GM23338 (cell line): ENCODE data around the gene CCDC91. TPM values are rescaled to one million over a fixed set of nuclear protein-coding genes. Genes with fewer than 3 reads are reported as not detected.

Experiments used
- ATAC-seq: fragments of 200-7000 bp; cut with Tn5 transposase; 3 replicates; pipeline ENCODE4 v1.9.1; 2020
- DNase-seq: peaks from one replicate; pipeline ENCODE4 v3.0.0-alpha.2; 2015; ENCODE audit warnings: low spot score
- H2AFZ ChIP-seq: fragments of 200-600 bp; sonication (generic); 2 replicates; pipeline ENCODE4 v1.8.0; 2016; ENCODE audit warnings: antibody characterized with exemption, mild to moderate bottlenecking, moderate library complexity
- H3F3A ChIP-seq: fragments of 200-600 bp; sonication (generic); replicated peaks from 2 replicates; pipeline ENCODE4 v1.8.0; 2017; ENCODE audit warnings: antibody characterized with exemption, mixed run types, low read depth
- H3K27ac ChIP-seq: fragments of 200-600 bp; sonication (generic); 2 replicates; pipeline ENCODE4 v1.6.1; 2016; ENCODE audit warnings: low read depth
- H3K27me3 ChIP-seq: fragments of 200-600 bp; sonication (generic); 2 replicates; pipeline ENCODE4 v1.8.0; 2016; ENCODE audit warnings: mild to moderate bottlenecking, mixed run types, moderate library complexity; ENCODE audit not compliant: insufficient read depth
- H3K36me3 ChIP-seq: fragments of 200-600 bp; sonication (generic); 2 replicates; pipeline ENCODE4 v1.8.0; 2016; ENCODE audit warnings: mild to moderate bottlenecking; ENCODE audit not compliant: insufficient read depth
- H3K4me1 ChIP-seq: fragments of 200-600 bp; sonication (generic); 2 replicates; pipeline ENCODE4 v1.8.0; 2016; ENCODE audit warnings: mild to moderate bottlenecking, moderate library complexity; ENCODE audit not compliant: insufficient read depth
- H3K4me2 ChIP-seq: fragments of 200-600 bp; sonication (generic); 2 replicates; pipeline ENCODE4 v1.7.1; 2017; ENCODE audit warnings: mixed run types
- H3K4me3 ChIP-seq: fragments of 200-600 bp; sonication (generic); 2 replicates; pipeline ENCODE4 v1.6.1; 2016; ENCODE audit warnings: mixed run types
- H3K79me2 ChIP-seq: fragments of 200-600 bp; sonication (generic); replicated peaks from 2 replicates; pipeline ENCODE4 v1.8.0; 2017; ENCODE audit warnings: mild to moderate bottlenecking; ENCODE audit not compliant: insufficient read depth
- H3K9me2 ChIP-seq: fragments of 200-600 bp; sonication (generic); 2 replicates; pipeline ENCODE4 v1.8.0; 2017; ENCODE audit not compliant: insufficient read depth
- H4K20me1 ChIP-seq: fragments of 200-600 bp; sonication (generic); replicated peaks from 2 replicates; pipeline ENCODE4 v1.8.0; 2017; ENCODE audit warnings: mild to moderate bottlenecking; ENCODE audit not compliant: insufficient read depth
- H3K27ac Mint-ChIP-seq: 2 replicates; pipeline ENCODE4 v1.8.0; 2020; ENCODE audit warnings: inconsistent platforms, mild to moderate bottlenecking, moderate library complexity, mixed read lengths
- H3K27me3 Mint-ChIP-seq: 3 replicates; pipeline ENCODE4 v1.8.0; 2022; ENCODE audit warnings: low read depth, mild to moderate bottlenecking, moderate library complexity, mixed read lengths, inconsistent platforms; ENCODE audit not compliant: insufficient read depth, poor library complexity
- H3K36me3 Mint-ChIP-seq: 3 replicates; pipeline ENCODE4 v1.8.0; 2021; ENCODE audit warnings: low read depth, mild to moderate bottlenecking, inconsistent platforms, moderate library complexity, mixed read lengths
- H3K4me1 Mint-ChIP-seq: 3 replicates; pipeline ENCODE4 v1.8.0; 2020; ENCODE audit warnings: mild to moderate bottlenecking, inconsistent platforms, mixed read lengths
- H3K4me3 Mint-ChIP-seq: 3 replicates; pipeline ENCODE4 v1.8.0; 2021; ENCODE audit warnings: moderate library complexity, mild to moderate bottlenecking, inconsistent platforms, mixed read lengths
- H3K9me3 Mint-ChIP-seq: 3 replicates; pipeline ENCODE4 v1.8.0; 2020; ENCODE audit warnings: moderate library complexity, mild to moderate bottlenecking, inconsistent platforms, mixed read lengths
- CREB1 ChIP-seq: fragments of 250-450 bp; sonication (Bioruptor Pico); IDR thresholded peaks from 2 replicates; pipeline ENCODE4 v1.5.0; 2020; ENCODE audit warnings: low read depth, mild to moderate bottlenecking, moderate library complexity
- CTCF ChIP-seq, 2 experiments: fragments of 200-600 bp in 1 of 2; sonication (generic) in 1 of 2; conservative IDR thresholded peaks; 2 replicates each; pipeline versions ENCODE4 v1.5.1 to v1.6.1; 2016 to 2017; ENCODE audit warnings: antibody characterized with exemption in 2 of 2, low read depth in 2 of 2, mild to moderate bottlenecking in 2 of 2, moderate library complexity in 1 of 2
- EZH2 ChIP-seq: fragments of 200-600 bp; sonication (generic); IDR thresholded peaks from one replicate; pipeline ENCODE4 v1.8.0; 2017; ENCODE audit warnings: antibody characterized with exemption, mild to moderate bottlenecking, low read depth; ENCODE audit not compliant: unreplicated experiment
- EZH2phosphoT487 ChIP-seq: fragments of 200-600 bp; sonication (generic); IDR thresholded peaks from one replicate; pipeline ENCODE4 v1.8.1; 2018; ENCODE audit warnings: antibody characterized with exemption; ENCODE audit not compliant: unreplicated experiment
- JUNB ChIP-seq: IDR thresholded peaks from one replicate; pipeline ENCODE4 v1.6.1; 2016; ENCODE audit warnings: antibody characterized with exemption; ENCODE audit not compliant: unreplicated experiment
- POLR2AphosphoS5 ChIP-seq: IDR thresholded peaks from 2 replicates; pipeline ENCODE4 v1.6.1; 2016; ENCODE audit warnings: antibody characterized with exemption, low read depth
- STAT1 ChIP-seq: IDR thresholded peaks from one replicate; pipeline ENCODE4 v1.6.1; 2016; ENCODE audit warnings: antibody characterized with exemption; ENCODE audit not compliant: unreplicated experiment
- ZNF114 ChIP-seq: fragments of 250-450 bp; sonication (Bioruptor Pico); IDR thresholded peaks from 2 replicates; pipeline ENCODE4 v1.5.0; 2020; ENCODE audit warnings: mild to moderate bottlenecking, moderate library complexity
- ZNF331 ChIP-seq: fragments of 250-450 bp; sonication (Bioruptor Pico); IDR thresholded peaks from 2 replicates; pipeline ENCODE4 v1.5.0; 2020; ENCODE audit warnings: low read depth, mild to moderate bottlenecking, moderate library complexity
- polyA plus RNA-seq: library from polyadenylated mRNA; unstranded; fragments of >200 nt; fragmentation: Nextera tagmentation; extraction: Ambion mirVana; gene quantifications from 2 replicates; pipeline ENCODE4 v1.2.1, GENCODE V29; 2016
- total RNA-seq: library from RNA; depleted of rRNA; stranded (reverse); fragments of >200 nt; shearing (Covaris generic); gene quantifications from 2 replicates; pipeline ENCODE4 v1.2.3, GENCODE V29; 2014
- TF ChIP-seq, protein P1 (sequence below): IDR thresholded peaks from one replicate; pipeline ENCODE4 v1.6.1; 2018; ENCODE audit warnings: antibody characterized with exemption; ENCODE audit not compliant: unreplicated experiment
- TF ChIP-seq, protein P2 (sequence below): fragments of 250-450 bp; sonication (Bioruptor Pico); IDR thresholded peaks from 2 replicates; pipeline ENCODE4 v1.5.0; 2020; ENCODE audit warnings: mild to moderate bottlenecking, moderate library complexity
- TF ChIP-seq, protein P3 (sequence below): IDR thresholded peaks from 2 replicates; pipeline ENCODE4 v1.6.1; 2016; ENCODE audit warnings: antibody characterized with exemption

The CCDC91 gene
- total and polyA plus RNA-seq, 2 experiments from 2014 or later, result 24.7 to 48.7 TPM

- peaks cover 9% of the 10 kb centered on the region; the same call in 1 of the 2 replicates for H3K4me1 ChIP-seq
- no peaks in the 10 kb centered on the region for H3K36me3 ChIP-seq
- Mint-ChIP-seq H3K9me3 (no peaks in the 10 kb centered on the region; the same call in 2 of the 3 replicates), H3K27ac (no peak overlapping the region), H3K36me3 (peaks cover 10% of the 10 kb centered on the region; the same call in 2 of the 3 replicates), H3K4me3 (no peak overlapping the region), H3K4me1 (peaks cover 19% of the 10 kb centered on the region), H3K27me3 (no peaks in the 10 kb centered on the region)
- H3K9me2 ChIP-seq, result peaks cover 7% of the 10 kb centered on the region
- no peak overlapping the region for H3K27ac ChIP-seq
- H3F3A ChIP-seq, result no peaks in the 10 kb centered on the region
- H3K79me2 ChIP-seq, result 0 out of 2 replicates have a peak, but pooled peaks cover 6% of the 10 kb centered on the region
- no peak overlapping the region for H2AFZ ChIP-seq
- TF ChIP-seq, protein P1, sequence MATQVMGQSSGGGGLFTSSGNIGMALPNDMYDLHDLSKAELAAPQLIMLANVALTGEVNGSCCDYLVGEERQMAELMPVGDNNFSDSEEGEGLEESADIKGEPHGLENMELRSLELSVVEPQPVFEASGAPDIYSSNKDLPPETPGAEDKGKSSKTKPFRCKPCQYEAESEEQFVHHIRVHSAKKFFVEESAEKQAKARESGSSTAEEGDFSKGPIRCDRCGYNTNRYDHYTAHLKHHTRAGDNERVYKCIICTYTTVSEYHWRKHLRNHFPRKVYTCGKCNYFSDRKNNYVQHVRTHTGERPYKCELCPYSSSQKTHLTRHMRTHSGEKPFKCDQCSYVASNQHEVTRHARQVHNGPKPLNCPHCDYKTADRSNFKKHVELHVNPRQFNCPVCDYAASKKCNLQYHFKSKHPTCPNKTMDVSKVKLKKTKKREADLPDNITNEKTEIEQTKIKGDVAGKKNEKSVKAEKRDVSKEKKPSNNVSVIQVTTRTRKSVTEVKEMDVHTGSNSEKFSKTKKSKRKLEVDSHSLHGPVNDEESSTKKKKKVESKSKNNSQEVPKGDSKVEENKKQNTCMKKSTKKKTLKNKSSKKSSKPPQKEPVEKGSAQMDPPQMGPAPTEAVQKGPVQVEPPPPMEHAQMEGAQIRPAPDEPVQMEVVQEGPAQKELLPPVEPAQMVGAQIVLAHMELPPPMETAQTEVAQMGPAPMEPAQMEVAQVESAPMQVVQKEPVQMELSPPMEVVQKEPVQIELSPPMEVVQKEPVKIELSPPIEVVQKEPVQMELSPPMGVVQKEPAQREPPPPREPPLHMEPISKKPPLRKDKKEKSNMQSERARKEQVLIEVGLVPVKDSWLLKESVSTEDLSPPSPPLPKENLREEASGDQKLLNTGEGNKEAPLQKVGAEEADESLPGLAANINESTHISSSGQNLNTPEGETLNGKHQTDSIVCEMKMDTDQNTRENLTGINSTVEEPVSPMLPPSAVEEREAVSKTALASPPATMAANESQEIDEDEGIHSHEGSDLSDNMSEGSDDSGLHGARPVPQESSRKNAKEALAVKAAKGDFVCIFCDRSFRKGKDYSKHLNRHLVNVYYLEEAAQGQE, result no peak
- no peak for TF ChIP-seq ZNF331
- TF ChIP-seq STAT1, result no peak
- TF ChIP-seq CTCF (conservative IDR thresholded peaks at IDR 0.05; ENCODE audit: low read depth in 2 of 2), result no peak
- no peak for TF ChIP-seq ZNF114 (CRISPR knock-in tag)
- no peak for TF ChIP-seq POLR2AphosphoS5
- TF ChIP-seq, protein P2, sequence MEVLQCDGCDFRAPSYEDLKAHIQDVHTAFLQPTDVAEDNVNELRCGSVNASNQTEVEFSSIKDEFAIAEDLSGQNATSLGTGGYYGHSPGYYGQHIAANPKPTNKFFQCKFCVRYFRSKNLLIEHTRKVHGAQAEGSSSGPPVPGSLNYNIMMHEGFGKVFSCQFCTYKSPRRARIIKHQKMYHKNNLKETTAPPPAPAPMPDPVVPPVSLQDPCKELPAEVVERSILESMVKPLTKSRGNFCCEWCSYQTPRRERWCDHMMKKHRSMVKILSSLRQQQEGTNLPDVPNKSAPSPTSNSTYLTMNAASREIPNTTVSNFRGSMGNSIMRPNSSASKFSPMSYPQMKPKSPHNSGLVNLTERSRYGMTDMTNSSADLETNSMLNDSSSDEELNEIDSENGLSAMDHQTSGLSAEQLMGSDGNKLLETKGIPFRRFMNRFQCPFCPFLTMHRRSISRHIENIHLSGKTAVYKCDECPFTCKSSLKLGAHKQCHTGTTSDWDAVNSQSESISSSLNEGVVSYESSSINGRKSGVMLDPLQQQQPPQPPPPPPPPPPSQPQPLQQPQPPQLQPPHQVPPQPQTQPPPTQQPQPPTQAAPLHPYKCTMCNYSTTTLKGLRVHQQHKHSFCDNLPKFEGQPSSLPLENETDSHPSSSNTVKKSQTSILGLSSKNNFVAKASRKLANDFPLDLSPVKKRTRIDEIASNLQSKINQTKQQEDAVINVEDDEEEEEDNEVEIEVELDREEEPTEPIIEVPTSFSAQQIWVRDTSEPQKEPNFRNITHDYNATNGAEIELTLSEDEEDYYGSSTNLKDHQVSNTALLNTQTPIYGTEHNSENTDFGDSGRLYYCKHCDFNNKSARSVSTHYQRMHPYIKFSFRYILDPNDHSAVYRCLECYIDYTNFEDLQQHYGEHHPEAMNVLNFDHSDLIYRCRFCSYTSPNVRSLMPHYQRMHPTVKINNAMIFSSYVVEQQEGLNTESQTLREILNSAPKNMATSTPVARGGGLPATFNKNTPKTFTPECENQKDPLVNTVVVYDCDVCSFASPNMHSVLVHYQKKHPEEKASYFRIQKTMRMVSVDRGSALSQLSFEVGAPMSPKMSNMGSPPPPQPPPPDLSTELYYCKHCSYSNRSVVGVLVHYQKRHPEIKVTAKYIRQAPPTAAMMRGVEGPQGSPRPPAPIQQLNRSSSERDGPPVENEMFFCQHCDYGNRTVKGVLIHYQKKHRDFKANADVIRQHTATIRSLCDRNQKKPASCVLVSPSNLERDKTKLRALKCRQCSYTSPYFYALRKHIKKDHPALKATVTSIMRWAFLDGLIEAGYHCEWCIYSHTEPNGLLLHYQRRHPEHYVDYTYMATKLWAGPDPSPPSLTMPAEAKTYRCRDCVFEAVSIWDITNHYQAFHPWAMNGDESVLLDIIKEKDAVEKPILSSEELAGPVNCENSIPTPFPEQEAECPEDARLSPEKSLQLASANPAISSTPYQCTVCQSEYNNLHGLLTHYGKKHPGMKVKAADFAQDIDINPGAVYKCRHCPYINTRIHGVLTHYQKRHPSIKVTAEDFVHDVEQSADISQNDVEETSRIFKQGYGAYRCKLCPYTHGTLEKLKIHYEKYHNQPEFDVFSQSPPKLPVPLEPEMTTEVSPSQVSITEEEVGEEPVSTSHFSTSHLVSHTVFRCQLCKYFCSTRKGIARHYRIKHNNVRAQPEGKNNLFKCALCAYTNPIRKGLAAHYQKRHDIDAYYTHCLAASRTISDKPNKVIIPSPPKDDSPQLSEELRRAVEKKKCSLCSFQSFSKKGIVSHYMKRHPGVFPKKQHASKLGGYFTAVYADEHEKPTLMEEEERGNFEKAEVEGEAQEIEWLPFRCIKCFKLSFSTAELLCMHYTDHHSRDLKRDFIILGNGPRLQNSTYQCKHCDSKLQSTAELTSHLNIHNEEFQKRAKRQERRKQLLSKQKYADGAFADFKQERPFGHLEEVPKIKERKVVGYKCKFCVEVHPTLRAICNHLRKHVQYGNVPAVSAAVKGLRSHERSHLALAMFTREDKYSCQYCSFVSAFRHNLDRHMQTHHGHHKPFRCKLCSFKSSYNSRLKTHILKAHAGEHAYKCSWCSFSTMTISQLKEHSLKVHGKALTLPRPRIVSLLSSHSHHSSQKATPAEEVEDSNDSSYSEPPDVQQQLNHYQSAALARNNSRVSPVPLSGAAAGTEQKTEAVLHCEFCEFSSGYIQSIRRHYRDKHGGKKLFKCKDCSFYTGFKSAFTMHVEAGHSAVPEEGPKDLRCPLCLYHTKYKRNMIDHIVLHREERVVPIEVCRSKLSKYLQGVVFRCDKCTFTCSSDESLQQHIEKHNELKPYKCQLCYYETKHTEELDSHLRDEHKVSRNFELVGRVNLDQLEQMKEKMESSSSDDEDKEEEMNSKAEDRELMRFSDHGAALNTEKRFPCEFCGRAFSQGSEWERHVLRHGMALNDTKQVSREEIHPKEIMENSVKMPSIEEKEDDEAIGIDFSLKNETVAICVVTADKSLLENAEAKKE (CRISPR knock-in tag), result no peak
- TF ChIP-seq CREB1 (CRISPR knock-in tag), result no peak
- TF ChIP-seq EZH2phosphoT487, result no peak
- no peak for TF ChIP-seq JUNB
- TF ChIP-seq, protein P3, sequence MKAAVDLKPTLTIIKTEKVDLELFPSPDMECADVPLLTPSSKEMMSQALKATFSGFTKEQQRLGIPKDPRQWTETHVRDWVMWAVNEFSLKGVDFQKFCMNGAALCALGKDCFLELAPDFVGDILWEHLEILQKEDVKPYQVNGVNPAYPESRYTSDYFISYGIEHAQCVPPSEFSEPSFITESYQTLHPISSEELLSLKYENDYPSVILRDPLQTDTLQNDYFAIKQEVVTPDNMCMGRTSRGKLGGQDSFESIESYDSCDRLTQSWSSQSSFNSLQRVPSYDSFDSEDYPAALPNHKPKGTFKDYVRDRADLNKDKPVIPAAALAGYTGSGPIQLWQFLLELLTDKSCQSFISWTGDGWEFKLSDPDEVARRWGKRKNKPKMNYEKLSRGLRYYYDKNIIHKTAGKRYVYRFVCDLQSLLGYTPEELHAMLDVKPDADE, result no peak
- no peak for TF ChIP-seq EZH2
- H4K20me1 ChIP-seq, result no peaks in the 10 kb centered on the region
- no peak overlapping the region for H3K4me3 ChIP-seq
- ATAC-seq (no peak), DNase-seq (no peak)
- no peak overlapping the region for H3K4me2 ChIP-seq
- no peaks in the 10 kb centered on the region for H3K27me3 ChIP-seq
Measured at GRCh38 chr12:28296287-28296686, 106.0 kb downstream of the CCDC91 start.
